T-helper 2 cell treated with Interferon-gamma antibody and Interleukin-4, amounts not matched to agents 5 μg/mL and 100 μg/mL, for 36 hours (primary cell): ENCODE results near the gene DYNLL2.
"Not testable (repeated sequence)": the region's sequence is repeated elsewhere in the genome, so short reads cannot be mapped to it uniquely, and the experiment has no call there.

Experiments used
- DNase-seq: peaks from one replicate; pipeline ENCODE4 v3.0.0; 2021; ENCODE audit warnings: low spot score
- H3K27ac Mint-ChIP-seq: one replicate; pipeline ENCODE4 v1.8.0; 2021; ENCODE audit warnings: mild to moderate bottlenecking, mixed read lengths
- H3K27me3 Mint-ChIP-seq: one replicate; pipeline ENCODE4 v1.8.0; 2021; ENCODE audit warnings: low read depth, mixed read lengths
- H3K36me3 Mint-ChIP-seq: one replicate; pipeline ENCODE4 v1.8.0; 2021; ENCODE audit warnings: low read depth, mixed read lengths
- H3K4me1 Mint-ChIP-seq: one replicate; pipeline ENCODE4 v1.8.0; 2021; ENCODE audit warnings: low read depth, mixed read lengths
- H3K4me3 Mint-ChIP-seq: one replicate; pipeline ENCODE4 v1.8.0; 2022; ENCODE audit warnings: mild to moderate bottlenecking, moderate library complexity, mixed read lengths
- H3K9me3 Mint-ChIP-seq: one replicate; pipeline ENCODE4 v1.8.0; 2021; ENCODE audit warnings: mixed read lengths

The DYNLL2 gene

GRCh38 chr17:58136669-58137279, 53.6 kb downstream of the DYNLL2 start:
- Mint-ChIP-seq H3K4me1 (no peaks in the 10 kb centered on the region), H3K27me3 (peaks cover 53% of the 10 kb centered on the region), H3K4me3 (no peak overlapping the region), H3K27ac (no peak overlapping the region), H3K36me3 (no peaks in the 10 kb centered on the region), H3K9me3 (peaks cover 4% of the 10 kb centered on the region)
- DNase-seq: no peak

- H3K4me1 Mint-ChIP-seq: peaks cover 5% of the 10 kb centered on the region
These were observed 58.3 kb downstream of the DYNLL2 start for GRCh38 chr17:58141505-58141904.

GRCh38 chr17:58143335-58143734, 60.1 kb downstream of the DYNLL2 start:
- H3K27me3 Mint-ChIP-seq: peaks cover 61% of the 10 kb centered on the region
- not testable (repeated sequence) for H3K4me1 Mint-ChIP-seq, DNase-seq, H3K36me3 Mint-ChIP-seq, H3K4me3 Mint-ChIP-seq, H3K27ac Mint-ChIP-seq
- peaks cover 35% of the 10 kb centered on the region for H3K9me3 Mint-ChIP-seq

More at GRCh38 chr17:58141505-58141904, 58.3 kb downstream of the DYNLL2 start:
- no peak overlapping the region for H3K4me3 Mint-ChIP-seq
- DNase-seq: no peak
- H3K27me3 Mint-ChIP-seq: peaks cover 59% of the 10 kb centered on the region
- H3K27ac Mint-ChIP-seq: no peak overlapping the region
- peaks cover 7% of the 10 kb centered on the region for H3K36me3 Mint-ChIP-seq
- H3K9me3 Mint-ChIP-seq: peaks cover 35% of the 10 kb centered on the region

- peaks cover 35% of the 10 kb centered on the region for H3K9me3 Mint-ChIP-seq
- H3K4me3 Mint-ChIP-seq: no peak overlapping the region
- H3K4me1 Mint-ChIP-seq: peaks cover 7% of the 10 kb centered on the region
- H3K27ac Mint-ChIP-seq: no peak overlapping the region
- peaks cover 7% of the 10 kb centered on the region for H3K36me3 Mint-ChIP-seq
- peaks cover 64% of the 10 kb centered on the region for H3K27me3 Mint-ChIP-seq
- DNase-seq: no peak
These were observed 61.6 kb downstream of the DYNLL2 start for GRCh38 chr17:58144801-58145200.
